ENCODE data around the gene TNFSF11. TPM values are rescaled to one million over a fixed set of nuclear protein-coding genes. Genes with fewer than 3 reads are reported as not detected.

TNFSF11 gene
- total and polyA plus RNA-seq, 2 donors from 2014 or later: 0.22 TPM; not detected in 1

DNA sequence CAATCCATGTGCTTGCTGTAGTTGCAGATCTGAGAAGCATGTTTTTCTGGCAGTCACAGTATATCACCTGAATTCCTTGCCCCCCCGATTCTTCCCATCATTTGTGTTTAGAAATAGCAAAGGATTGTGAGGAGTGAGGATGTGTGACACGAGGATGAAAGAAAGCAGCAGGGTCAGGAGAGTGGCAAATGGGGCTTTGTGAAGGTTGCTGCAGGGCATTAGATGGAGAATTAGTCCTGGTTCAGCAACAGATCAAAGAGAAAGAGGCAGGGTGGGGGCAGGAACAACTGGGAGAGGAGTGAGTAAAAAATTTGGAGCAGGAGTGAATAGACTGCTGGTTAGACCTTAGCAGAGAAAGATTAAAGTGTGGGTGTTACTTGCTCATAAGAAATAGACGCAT is 47.7 kb upstream of the TNFSF11 start:
- TF ChIP-seq, protein P1, sequence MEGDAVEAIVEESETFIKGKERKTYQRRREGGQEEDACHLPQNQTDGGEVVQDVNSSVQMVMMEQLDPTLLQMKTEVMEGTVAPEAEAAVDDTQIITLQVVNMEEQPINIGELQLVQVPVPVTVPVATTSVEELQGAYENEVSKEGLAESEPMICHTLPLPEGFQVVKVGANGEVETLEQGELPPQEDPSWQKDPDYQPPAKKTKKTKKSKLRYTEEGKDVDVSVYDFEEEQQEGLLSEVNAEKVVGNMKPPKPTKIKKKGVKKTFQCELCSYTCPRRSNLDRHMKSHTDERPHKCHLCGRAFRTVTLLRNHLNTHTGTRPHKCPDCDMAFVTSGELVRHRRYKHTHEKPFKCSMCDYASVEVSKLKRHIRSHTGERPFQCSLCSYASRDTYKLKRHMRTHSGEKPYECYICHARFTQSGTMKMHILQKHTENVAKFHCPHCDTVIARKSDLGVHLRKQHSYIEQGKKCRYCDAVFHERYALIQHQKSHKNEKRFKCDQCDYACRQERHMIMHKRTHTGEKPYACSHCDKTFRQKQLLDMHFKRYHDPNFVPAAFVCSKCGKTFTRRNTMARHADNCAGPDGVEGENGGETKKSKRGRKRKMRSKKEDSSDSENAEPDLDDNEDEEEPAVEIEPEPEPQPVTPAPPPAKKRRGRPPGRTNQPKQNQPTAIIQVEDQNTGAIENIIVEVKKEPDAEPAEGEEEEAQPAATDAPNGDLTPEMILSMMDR (IDR thresholded peaks at IDR 0.05; ENCODE audit: borderline replicate concordance, extremely low read depth, insufficient read depth): no peak
- FAIRE-seq: no peak

DNA sequence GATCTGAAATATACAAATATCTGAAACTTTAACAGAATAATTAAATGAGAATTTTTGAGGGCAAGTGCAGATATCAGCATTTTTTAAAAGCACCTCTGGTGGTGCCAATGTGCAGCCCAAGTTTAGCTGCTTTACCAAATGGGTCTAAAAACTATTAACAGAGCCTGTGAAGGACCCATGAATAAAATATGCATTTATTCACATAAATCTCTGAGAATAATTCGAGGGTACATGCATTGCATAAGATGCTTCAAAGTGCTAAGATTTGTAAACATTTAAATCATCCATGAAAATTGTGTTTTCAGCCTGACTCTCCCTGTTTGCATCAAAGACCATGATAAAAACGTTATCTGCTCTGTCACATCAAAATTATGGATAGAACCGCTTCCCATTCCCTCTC is 47.1 kb upstream of the TNFSF11 start:
- no peaks in the 10 kb centered on the region for H3K9me3 ChIP-seq (ENCODE audit: control insufficient read depth in 2 of 3, insufficient read depth in 1 of 3, low read length in 3 of 3)
- no peak overlapping the region for H3K4me3 ChIP-seq (ENCODE audit: low read length in 3 of 3)
- DNase-seq: no peak
- no peak overlapping the region for H3K27ac ChIP-seq (ENCODE audit: low read depth in 2 of 2, low read length in 2 of 2)
- H3K27me3 ChIP-seq (ENCODE audit: control insufficient read depth, insufficient read depth, low read length): no peaks in the 10 kb centered on the region
- no peak for FAIRE-seq
- intact Hi-C loops (cut with DNase I): no loop called here
- peaks cover 0 to 7% (median 2%) of the 10 kb centered on the region in 3 donors for H3K4me1 ChIP-seq (ENCODE audit: control insufficient read depth in 2 of 3, insufficient read depth in 2 of 3, low read depth in 1 of 3, low read length in 3 of 3)
- no peak overlapping the region for H3K9ac ChIP-seq (ENCODE audit: low read length in 3 of 3)
- TF ChIP-seq, protein P1 (IDR thresholded peaks at IDR 0.05; ENCODE audit: borderline replicate concordance, extremely low read depth, insufficient read depth): no peak
- H3K36me3 ChIP-seq (ENCODE audit: control insufficient read depth in 2 of 3, insufficient read depth in 3 of 3, low read length in 3 of 3): no peaks in the 10 kb centered on the region

More for the DNA sequence above, 47.7 kb upstream of the TNFSF11 start:
- H3K36me3 ChIP-seq (ENCODE audit: control insufficient read depth in 2 of 3, insufficient read depth in 3 of 3, low read length in 3 of 3): no peaks in the 10 kb centered on the region
- no peak for DNase-seq
- H3K4me1 ChIP-seq (ENCODE audit: control insufficient read depth in 2 of 3, insufficient read depth in 2 of 3, low read depth in 1 of 3, low read length in 3 of 3): peaks cover 0 to 7% (median 2%) of the 10 kb centered on the region in 3 donors
- H3K27ac ChIP-seq (ENCODE audit: low read depth in 2 of 2, low read length in 2 of 2): no peak overlapping the region
- H3K27me3 ChIP-seq (ENCODE audit: control insufficient read depth, insufficient read depth, low read length): no peaks in the 10 kb centered on the region
- H3K4me3 ChIP-seq (ENCODE audit: low read length in 3 of 3): no peak overlapping the region
- no peaks in the 10 kb centered on the region for H3K9me3 ChIP-seq (ENCODE audit: control insufficient read depth in 2 of 3, insufficient read depth in 1 of 3, low read length in 3 of 3)
- intact Hi-C loops (cut with DNase I): no loop called here
- no peak overlapping the region for H3K9ac ChIP-seq (ENCODE audit: low read length in 3 of 3)

DNA sequence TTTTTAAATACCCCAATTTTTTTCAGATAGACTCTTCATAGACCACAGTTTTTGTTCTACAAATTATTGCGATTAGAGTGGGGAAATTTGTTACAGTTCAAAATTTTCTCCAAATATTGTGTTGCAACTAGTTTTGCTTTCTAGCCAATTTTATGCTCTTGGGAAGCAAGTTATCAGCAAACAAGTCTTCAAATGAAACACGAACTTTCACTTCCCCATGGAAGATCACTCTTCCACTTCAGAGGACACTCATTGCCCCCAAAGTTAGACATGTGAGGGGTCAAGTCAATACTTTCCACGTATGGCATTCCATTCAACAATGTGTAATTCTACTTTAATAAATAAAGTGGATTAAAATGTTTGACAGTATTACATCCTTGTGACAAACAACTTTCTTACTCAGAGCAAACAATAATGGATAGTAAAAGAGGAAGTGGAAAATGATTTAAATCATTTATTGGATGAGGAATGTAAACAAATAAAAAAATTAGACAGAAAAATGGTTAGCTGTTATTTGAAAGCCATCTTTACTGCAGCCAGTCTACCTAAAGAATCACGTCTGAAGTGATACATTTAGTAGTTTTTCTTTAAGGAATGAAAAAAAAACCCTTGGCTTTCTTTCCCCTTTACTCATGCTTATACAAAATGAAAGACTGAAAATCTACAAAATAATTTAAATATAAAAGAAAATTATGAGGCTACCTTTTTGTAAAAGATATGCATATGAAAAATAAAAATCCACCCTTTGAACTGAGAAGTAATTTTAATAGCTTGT is 41.2 kb upstream of the TNFSF11 start:
- H3K9ac ChIP-seq (ENCODE audit: low read length in 3 of 3): no peak overlapping the region
- no peaks in the 10 kb centered on the region for H3K27me3 ChIP-seq (ENCODE audit: control insufficient read depth, insufficient read depth, low read length)
- no peaks in the 10 kb centered on the region for H3K36me3 ChIP-seq (ENCODE audit: control insufficient read depth in 2 of 3, insufficient read depth in 3 of 3, low read length in 3 of 3)
- FAIRE-seq (peak; percentile 63), DNase-seq (no peak)
- intact Hi-C loops (cut with DNase I): no loop called here
- no peak overlapping the region for H3K4me3 ChIP-seq (ENCODE audit: low read length in 3 of 3)
- no peaks in the 10 kb centered on the region for H3K4me1 ChIP-seq (ENCODE audit: control insufficient read depth in 2 of 3, insufficient read depth in 2 of 3, low read depth in 1 of 3, low read length in 3 of 3)
- TF ChIP-seq, protein P1 (IDR thresholded peaks at IDR 0.05; ENCODE audit: borderline replicate concordance, extremely low read depth, insufficient read depth): no peak
- no peaks in the 10 kb centered on the region for H3K9me3 ChIP-seq (ENCODE audit: control insufficient read depth in 2 of 3, insufficient read depth in 1 of 3, low read length in 3 of 3)
- H3K27ac ChIP-seq (ENCODE audit: low read depth in 2 of 2, low read length in 2 of 2): no peak overlapping the region

DNA sequence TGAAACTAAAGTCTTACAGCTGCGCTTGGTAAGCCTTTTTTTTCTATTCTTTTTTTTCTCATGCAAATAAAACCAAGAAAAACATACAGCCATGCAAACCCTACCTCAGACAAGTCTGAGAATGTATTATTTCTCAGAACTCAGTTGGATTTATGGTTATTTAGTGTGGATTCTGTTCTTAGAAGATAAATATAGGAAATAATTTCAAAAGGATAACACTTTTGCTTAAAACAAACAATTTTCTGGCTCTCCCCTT is 40.7 kb upstream of the TNFSF11 start:
- Histone ChIP-seq H3K4me3 (ENCODE audit: low read length in 3 of 3) (no peak overlapping the region), H3K9me3 (ENCODE audit: control insufficient read depth in 2 of 3, insufficient read depth in 1 of 3, low read length in 3 of 3) (no peaks in the 10 kb centered on the region), H3K9ac (ENCODE audit: low read length in 3 of 3) (no peak overlapping the region), H3K4me1 (ENCODE audit: control insufficient read depth in 2 of 3, insufficient read depth in 2 of 3, low read depth in 1 of 3, low read length in 3 of 3) (no peaks in the 10 kb centered on the region), H3K36me3 (ENCODE audit: control insufficient read depth in 2 of 3, insufficient read depth in 3 of 3, low read length in 3 of 3) (no peaks in the 10 kb centered on the region), H3K27ac (ENCODE audit: low read depth in 2 of 2, low read length in 2 of 2) (no peak overlapping the region), H3K27me3 (ENCODE audit: control insufficient read depth, insufficient read depth, low read length) (no peaks in the 10 kb centered on the region)
- no peak for FAIRE-seq
- intact Hi-C loops (cut with DNase I): no loop called here
- no peak for DNase-seq
- TF ChIP-seq, protein P1 (IDR thresholded peaks at IDR 0.05; ENCODE audit: borderline replicate concordance, extremely low read depth, insufficient read depth): no peak

Measured in kidney (tissue), 14 donors.